ENCODE measurements around the gene CNKSR3. TPM values are rescaled to one million over a fixed set of nuclear protein-coding genes. Genes with fewer than 3 reads are reported as not detected.

CNKSR3 gene
- total RNA-seq, 4 donors from 2014 or later, result 8.8 to 12.4 (median 11.2) TPM

GRCh38 chr6:154380741-154381140, 129.7 kb downstream of the CNKSR3 start:
- H3K27me3 ChIP-seq, result no peaks in the 10 kb centered on the region
- H3K36me3 ChIP-seq, result no peaks in the 10 kb centered on the region
- no peak overlapping the region for H3K27ac ChIP-seq
- H3K9me3 ChIP-seq, result no peaks in the 10 kb centered on the region
- H3K4me1 ChIP-seq, result no peaks in the 10 kb centered on the region
- 57% methylated on average over 2 of the region's 2 CpGs for WGBS
- DNase-seq (ENCODE audit: low spot score in 2 of 2), result no peak
- TF ChIP-seq CTCF (IDR thresholded peaks at IDR 0.05), result no peak
- no peak for TF ChIP-seq POLR2AphosphoS5 (IDR thresholded peaks at IDR 0.05)
- no peak for TF ChIP-seq POLR2A (IDR thresholded peaks at IDR 0.05)
- no peak for TF ChIP-seq EP300 (IDR thresholded peaks at IDR 0.05)
- H3K4me3 ChIP-seq, result no peak overlapping the region

GRCh38 chr6:154379585-154379984, 130.9 kb downstream of the CNKSR3 start:
- no peak for TF ChIP-seq EP300 (IDR thresholded peaks at IDR 0.05)
- Histone ChIP-seq H3K4me3 (no peak overlapping the region), H3K4me1 (no peaks in the 10 kb centered on the region), H3K36me3 (no peaks in the 10 kb centered on the region), H3K27me3 (no peaks in the 10 kb centered on the region), H3K9me3 (no peaks in the 10 kb centered on the region), H3K27ac (no peak overlapping the region)
- no peak for DNase-seq (ENCODE audit: low spot score in 2 of 2)
- 98% methylated on average over 3 of the region's 3 CpGs for WGBS

GRCh38 chr6:154378518-154378917, 132.0 kb downstream of the CNKSR3 start:
- Histone ChIP-seq H3K4me1 (no peaks in the 10 kb centered on the region), H3K36me3 (no peaks in the 10 kb centered on the region), H3K4me3 (no peak overlapping the region), H3K9me3 (no peaks in the 10 kb centered on the region), H3K27ac (no peak overlapping the region), H3K27me3 (no peaks in the 10 kb centered on the region)
- TF ChIP-seq EP300 (IDR thresholded peaks at IDR 0.05), result no peak
- TF ChIP-seq POLR2A (IDR thresholded peaks at IDR 0.05), result no peak
- TF ChIP-seq CTCF (IDR thresholded peaks at IDR 0.05), result no peak
- no peak for TF ChIP-seq POLR2AphosphoS5 (IDR thresholded peaks at IDR 0.05)
- WGBS, result 89% methylated on average over 2 of the region's 2 CpGs
- no peak for DNase-seq (ENCODE audit: low spot score in 2 of 2)

GRCh38 chr6:154377726-154378125, 132.8 kb downstream of the CNKSR3 start:
- Histone ChIP-seq H3K9me3 (no peaks in the 10 kb centered on the region), H3K36me3 (no peaks in the 10 kb centered on the region), H3K4me1 (no peaks in the 10 kb centered on the region), H3K27me3 (no peaks in the 10 kb centered on the region), H3K27ac (no peak overlapping the region), H3K4me3 (no peak overlapping the region)
- WGBS, result 97% methylated on average over 4 of the region's 4 CpGs
- TF ChIP-seq CTCF (IDR thresholded peaks at IDR 0.05), result no peak
- TF ChIP-seq POLR2A (IDR thresholded peaks at IDR 0.05), result no peak
- no peak for DNase-seq (ENCODE audit: low spot score in 2 of 2)

GRCh38 chr6:154373971-154374370, 136.5 kb downstream of the CNKSR3 start:
- no peak for TF ChIP-seq CTCF (IDR thresholded peaks at IDR 0.05)
- no peak for TF ChIP-seq EP300 (IDR thresholded peaks at IDR 0.05)
- no peak for TF ChIP-seq POLR2AphosphoS5 (IDR thresholded peaks at IDR 0.05)
- TF ChIP-seq POLR2A (IDR thresholded peaks at IDR 0.05), result no peak
- H3K4me3 ChIP-seq, result no peak overlapping the region
- WGBS, result 84% methylated on average over 2 of the region's 2 CpGs
- no peaks in the 10 kb centered on the region for H3K4me1 ChIP-seq
- DNase-seq (ENCODE audit: low spot score in 2 of 2), result no peak
- no peak overlapping the region for H3K27ac ChIP-seq
- H3K27me3 ChIP-seq, result no peaks in the 10 kb centered on the region
- no peaks in the 10 kb centered on the region for H3K9me3 ChIP-seq
- no peaks in the 10 kb centered on the region for H3K36me3 ChIP-seq

- TF ChIP-seq POLR2A (IDR thresholded peaks at IDR 0.05) (no peak), CTCF (IDR thresholded peaks at IDR 0.05) (no peak), POLR2AphosphoS5 (IDR thresholded peaks at IDR 0.05) (no peak), EP300 (IDR thresholded peaks at IDR 0.05) (no peak)
- 64% methylated on average over 4 of the region's 4 CpGs for WGBS
- Histone ChIP-seq H3K4me3 (no peak overlapping the region), H3K9me3 (no peaks in the 10 kb centered on the region), H3K4me1 (peaks cover 5% of the 10 kb centered on the region), H3K36me3 (no peaks in the 10 kb centered on the region), H3K27ac (no peak overlapping the region), H3K27me3 (no peaks in the 10 kb centered on the region)
- DNase-seq (ENCODE audit: low spot score in 2 of 2), result no peak
Measured at GRCh38 chr6:154371281-154371680, 139.2 kb downstream of the CNKSR3 start.

Data from suprapubic skin (tissue), 4 donors.